Stimulated activated memory B cell treated with anti-CD40 and anti-IgM and Interleukin-4, amounts not matched to agents 10 μg/mL and 1 μg/mL and 100 μg/mL, for 72 hours (primary cell): ENCODE data around the gene KCNH2.

Experiments
- ATAC-seq: fragments of 150-1000 bp; cut with Tn5 transposase; 2 replicates; pipeline ENCODE4 v1.10.0; 2021
- H3K27ac Mint-ChIP-seq: one replicate; pipeline ENCODE4 v1.8.0; 2022; ENCODE audit warnings: mild to moderate bottlenecking, mixed read lengths
- H3K27me3 Mint-ChIP-seq: one replicate; pipeline ENCODE4 v1.8.0; 2022; ENCODE audit warnings: mixed read lengths
- H3K36me3 Mint-ChIP-seq: one replicate; pipeline ENCODE4 v1.8.0; 2022; ENCODE audit warnings: mixed read lengths
- H3K4me1 Mint-ChIP-seq: one replicate; pipeline ENCODE4 v1.8.0; 2022; ENCODE audit warnings: mixed read lengths
- H3K4me3 Mint-ChIP-seq: one replicate; pipeline ENCODE4 v1.8.0; 2022; ENCODE audit warnings: mild to moderate bottlenecking, moderate library complexity, mixed read lengths
- H3K9me3 Mint-ChIP-seq: one replicate; pipeline ENCODE4 v1.8.0; 2022; ENCODE audit warnings: mixed read lengths

Gene KCNH2

GRCh38 chr7:150964593-150965111 is 13.5 kb downstream of the KCNH2 start:
- Mint-ChIP-seq H3K27me3 (peaks cover 52% of the 10 kb centered on the region), H3K9me3 (no peaks in the 10 kb centered on the region), H3K4me1 (peaks cover 15% of the 10 kb centered on the region), H3K27ac (no peak overlapping the region), H3K36me3 (no peaks in the 10 kb centered on the region), H3K4me3 (no peak overlapping the region)
- no peak for ATAC-seq

- H3K9me3 Mint-ChIP-seq: no peaks in the 10 kb centered on the region
- peaks cover 17% of the 10 kb centered on the region for H3K4me1 Mint-ChIP-seq
- H3K4me3 Mint-ChIP-seq: no peak overlapping the region
- no peak overlapping the region for H3K27ac Mint-ChIP-seq
- H3K27me3 Mint-ChIP-seq: peaks cover 59% of the 10 kb centered on the region
- ATAC-seq: no peak
- no peaks in the 10 kb centered on the region for H3K36me3 Mint-ChIP-seq
Observed at GRCh38 chr7:150963707-150964559, 14.2 kb downstream of the KCNH2 start.

GRCh38 chr7:150962553-150963399 is 15.3 kb downstream of the KCNH2 start:
- Mint-ChIP-seq H3K4me1 (peaks cover 17% of the 10 kb centered on the region), H3K9me3 (no peaks in the 10 kb centered on the region), H3K27me3 (peaks cover 65% of the 10 kb centered on the region), H3K36me3 (no peaks in the 10 kb centered on the region), H3K27ac (no peak overlapping the region), H3K4me3 (no peak overlapping the region)
- peak; percentile 77 for ATAC-seq

GRCh38 chr7:150962290-150962552 is 15.9 kb downstream of the KCNH2 start:
- Mint-ChIP-seq H3K9me3 (no peaks in the 10 kb centered on the region), H3K4me1 (peaks cover 17% of the 10 kb centered on the region), H3K27ac (no peak overlapping the region), H3K36me3 (peaks cover 4% of the 10 kb centered on the region), H3K27me3 (peaks cover 70% of the 10 kb centered on the region), H3K4me3 (no peak overlapping the region)
- no peak for ATAC-seq

GRCh38 chr7:150961510-150962289 is 16.4 kb downstream of the KCNH2 start:
- peaks cover 17% of the 10 kb centered on the region for H3K4me1 Mint-ChIP-seq
- H3K27me3 Mint-ChIP-seq: peaks cover 76% of the 10 kb centered on the region
- no peaks in the 10 kb centered on the region for H3K9me3 Mint-ChIP-seq
- H3K27ac Mint-ChIP-seq: no peak overlapping the region
- H3K36me3 Mint-ChIP-seq: peaks cover 6% of the 10 kb centered on the region
- no peak for ATAC-seq
- H3K4me3 Mint-ChIP-seq: no peak overlapping the region

- ATAC-seq: no peak
- H3K4me3 Mint-ChIP-seq: no peak overlapping the region
Observed at GRCh38 chr7:150959739-150960734, 18.1 kb downstream of the KCNH2 start.

GRCh38 chr7:150959081-150959480 is 19.0 kb downstream of the KCNH2 start:
- peaks cover 6% of the 10 kb centered on the region for H3K36me3 Mint-ChIP-seq
- H3K9me3 Mint-ChIP-seq: no peaks in the 10 kb centered on the region
- no peak overlapping the region for H3K4me3 Mint-ChIP-seq
- no peak for ATAC-seq
- H3K27ac Mint-ChIP-seq: no peak overlapping the region
- peaks cover 77% of the 10 kb centered on the region for H3K27me3 Mint-ChIP-seq
- peaks cover 17% of the 10 kb centered on the region for H3K4me1 Mint-ChIP-seq

More at GRCh38 chr7:150959739-150960734, 18.1 kb downstream of the KCNH2 start:
- Mint-ChIP-seq H3K9me3 (no peaks in the 10 kb centered on the region), H3K27ac (no peak overlapping the region), H3K27me3 (peaks cover 86% of the 10 kb centered on the region), H3K36me3 (peaks cover 6% of the 10 kb centered on the region), H3K4me1 (peaks cover 17% of the 10 kb centered on the region)

- ATAC-seq: no peak
- H3K4me1 Mint-ChIP-seq: peaks cover 17% of the 10 kb centered on the region
- no peak overlapping the region for H3K4me3 Mint-ChIP-seq
- H3K27me3 Mint-ChIP-seq: peaks cover 73% of the 10 kb centered on the region
- H3K27ac Mint-ChIP-seq: no peak overlapping the region
- H3K36me3 Mint-ChIP-seq: peaks cover 6% of the 10 kb centered on the region
- H3K9me3 Mint-ChIP-seq: no peaks in the 10 kb centered on the region
Observed at GRCh38 chr7:150958597-150958996, 19.5 kb downstream of the KCNH2 start.

GRCh38 chr7:150958062-150958552 is 20.0 kb downstream of the KCNH2 start:
- Mint-ChIP-seq H3K27ac (no peak overlapping the region), H3K36me3 (peaks cover 6% of the 10 kb centered on the region), H3K4me3 (no peak overlapping the region), H3K9me3 (no peaks in the 10 kb centered on the region), H3K4me1 (peaks cover 15% of the 10 kb centered on the region), H3K27me3 (peaks cover 70% of the 10 kb centered on the region)
- ATAC-seq: no peak

- Mint-ChIP-seq H3K36me3 (peaks cover 6% of the 10 kb centered on the region), H3K4me3 (no peak overlapping the region), H3K27ac (no peak overlapping the region), H3K27me3 (peaks cover 63% of the 10 kb centered on the region), H3K9me3 (no peaks in the 10 kb centered on the region), H3K4me1 (peaks cover 8% of the 10 kb centered on the region)
- ATAC-seq: no peak
Observed at GRCh38 chr7:150957133-150958020, 20.7 kb downstream of the KCNH2 start.

GRCh38 chr7:150956395-150957132 is 21.6 kb downstream of the KCNH2 start:
- Mint-ChIP-seq H3K9me3 (no peaks in the 10 kb centered on the region), H3K36me3 (peaks cover 7% of the 10 kb centered on the region), H3K4me1 (peaks cover 6% of the 10 kb centered on the region), H3K27ac (no peak overlapping the region), H3K27me3 (peaks cover 55% of the 10 kb centered on the region), H3K4me3 (no peak overlapping the region)
- no peak for ATAC-seq

- no peak for ATAC-seq
- Mint-ChIP-seq H3K4me1 (peaks cover 6% of the 10 kb centered on the region), H3K27me3 (peaks cover 47% of the 10 kb centered on the region), H3K27ac (no peak overlapping the region), H3K36me3 (peaks cover 12% of the 10 kb centered on the region), H3K9me3 (no peaks in the 10 kb centered on the region), H3K4me3 (no peak overlapping the region)
Observed at GRCh38 chr7:150955519-150956394, 22.4 kb downstream of the KCNH2 start.
